Putamen (tissue), 1 donor: ENCODE data around the gene CARD14.
"Not testable (repeated sequence)": the region's sequence is repeated elsewhere in the genome, so short reads cannot be mapped to it uniquely, and the experiment has no call there.

ENCODE experiments used
- DNase-seq: peaks from one replicate; pipeline ENCODE4 v3.0.0-alpha.2; 2016; ENCODE audit warnings: low spot score

CARD14 gene

GRCh38 chr17:80227156-80227555, 57.3 kb downstream of the CARD14 start:
- no peak for DNase-seq

- DNase-seq, result no peak
Observed at GRCh38 chr17:80227666-80228065, 57.8 kb downstream of the CARD14 start.

GRCh38 chr17:80228477-80228876, 58.6 kb downstream of the CARD14 start:
- no peak for DNase-seq

- DNase-seq, result no peak
Observed at GRCh38 chr17:80229011-80229410, 59.2 kb downstream of the CARD14 start.

- no peak for DNase-seq
Observed at GRCh38 chr17:80232438-80232837, 62.6 kb downstream of the CARD14 start.

- no peak for DNase-seq
Observed at GRCh38 chr17:80233202-80233601, 63.4 kb downstream of the CARD14 start.

GRCh38 chr17:80236911-80237310, 67.1 kb downstream of the CARD14 start:
- DNase-seq, result no peak

GRCh38 chr17:80237386-80237785, 67.6 kb downstream of the CARD14 start:
- DNase-seq, result no peak

- no peak for DNase-seq
Observed at GRCh38 chr17:80242505-80242904, 72.7 kb downstream of the CARD14 start.

- DNase-seq, result no peak
Observed at GRCh38 chr17:80243526-80244433, 74.0 kb downstream of the CARD14 start.

GRCh38 chr17:80244448-80244847, 74.6 kb downstream of the CARD14 start:
- not testable (repeated sequence) for DNase-seq

- no peak for DNase-seq
Observed at GRCh38 chr17:80244871-80245509, 75.2 kb downstream of the CARD14 start.

- no peak for DNase-seq
Observed at GRCh38 chr17:80245566-80246265, 75.9 kb downstream of the CARD14 start.

GRCh38 chr17:80246266-80246681, 76.4 kb downstream of the CARD14 start:
- no peak for DNase-seq

GRCh38 chr17:80246726-80247125, 76.9 kb downstream of the CARD14 start:
- no peak for DNase-seq

GRCh38 chr17:80247561-80247960, 77.7 kb downstream of the CARD14 start:
- DNase-seq, result no peak

GRCh38 chr17:80248001-80248893, 78.4 kb downstream of the CARD14 start:
- no peak for DNase-seq

- DNase-seq, result no peak
Observed at GRCh38 chr17:80248894-80249710, 79.3 kb downstream of the CARD14 start.

- no peak for DNase-seq
Observed at GRCh38 chr17:80251966-80252365, 82.1 kb downstream of the CARD14 start.

- DNase-seq, result no peak
Observed at GRCh38 chr17:80252871-80253270, 83.0 kb downstream of the CARD14 start.
